Chondrocyte (in vitro differentiated cells): ENCODE measurements around the gene COL28A1. TPM values are rescaled to one million over a fixed set of nuclear protein-coding genes. Genes with fewer than 3 reads are reported as not detected.

Source experiments
- DNase-seq: peaks from one replicate; pipeline ENCODE4 v3.0.0; 2021; ENCODE audit warnings: mixed read lengths, low spot score
- H3K27ac Mint-ChIP-seq: one replicate; pipeline ENCODE4 v1.8.0; 2021; ENCODE audit warnings: mild to moderate bottlenecking, moderate library complexity, mixed read lengths; ENCODE audit not compliant: unreplicated experiment
- H3K27me3 Mint-ChIP-seq: 2 replicates; pipeline ENCODE4 v1.8.0; 2021; ENCODE audit warnings: low read depth, mixed read lengths
- H3K36me3 Mint-ChIP-seq: 2 replicates; pipeline ENCODE4 v1.8.0; 2021; ENCODE audit warnings: low read depth, mixed read lengths
- H3K4me1 Mint-ChIP-seq: 2 replicates; pipeline ENCODE4 v1.8.0; 2021; ENCODE audit warnings: low read depth, mild to moderate bottlenecking, mixed read lengths
- H3K4me3 Mint-ChIP-seq: one replicate; pipeline ENCODE4 v1.8.0; 2021; ENCODE audit warnings: mild to moderate bottlenecking, moderate library complexity, mixed read lengths; ENCODE audit not compliant: unreplicated experiment
- H3K9me3 Mint-ChIP-seq: 2 replicates; pipeline ENCODE4 v1.8.0; 2021; ENCODE audit warnings: low read depth, mixed read lengths
- total RNA-seq: library from RNA; stranded (reverse); gene quantifications from 3 replicates; pipeline ENCODE4 v1.2.1, GENCODE V29; 2021
- TF ChIP-seq, protein P1 (sequence below): fragments of 200-600 bp; sonication (generic); IDR thresholded peaks from 2 replicates; pipeline ENCODE4 v1.5.0; 2021; ENCODE audit warnings: antibody characterized with exemption, mild to moderate bottlenecking, moderate library complexity

The COL28A1 gene
- total RNA-seq, 1 donor from 2014 or later: 0.25 TPM

DNA sequence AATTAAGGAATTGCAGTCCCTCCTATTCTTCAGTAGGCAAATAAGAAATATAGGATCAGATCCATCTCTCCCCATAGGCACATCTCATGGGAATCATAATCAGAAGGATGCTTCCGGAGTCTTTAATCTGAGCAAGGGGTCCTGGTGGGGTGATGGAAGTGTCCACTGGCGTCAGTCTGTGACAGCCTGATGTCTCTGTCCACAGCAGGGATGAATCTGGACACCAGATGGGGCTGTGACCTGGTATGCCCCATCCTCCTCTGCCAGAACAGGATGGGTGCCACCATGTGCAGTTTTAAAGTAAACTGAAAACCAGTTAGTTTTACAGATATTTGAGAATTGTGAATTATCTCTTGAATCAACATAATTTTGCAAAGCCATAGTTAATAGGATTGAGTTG lies 204.7 kb downstream of the COL28A1 start:
- Mint-ChIP-seq H3K9me3 (no peaks in the 10 kb centered on the region), H3K4me3 (no peak overlapping the region), H3K4me1 (peaks cover 8% of the 10 kb centered on the region), H3K27ac (no peak overlapping the region), H3K36me3 (no peaks in the 10 kb centered on the region), H3K27me3 (peaks cover 19% of the 10 kb centered on the region)
- DNase-seq: no peak
- TF ChIP-seq, protein P1, sequence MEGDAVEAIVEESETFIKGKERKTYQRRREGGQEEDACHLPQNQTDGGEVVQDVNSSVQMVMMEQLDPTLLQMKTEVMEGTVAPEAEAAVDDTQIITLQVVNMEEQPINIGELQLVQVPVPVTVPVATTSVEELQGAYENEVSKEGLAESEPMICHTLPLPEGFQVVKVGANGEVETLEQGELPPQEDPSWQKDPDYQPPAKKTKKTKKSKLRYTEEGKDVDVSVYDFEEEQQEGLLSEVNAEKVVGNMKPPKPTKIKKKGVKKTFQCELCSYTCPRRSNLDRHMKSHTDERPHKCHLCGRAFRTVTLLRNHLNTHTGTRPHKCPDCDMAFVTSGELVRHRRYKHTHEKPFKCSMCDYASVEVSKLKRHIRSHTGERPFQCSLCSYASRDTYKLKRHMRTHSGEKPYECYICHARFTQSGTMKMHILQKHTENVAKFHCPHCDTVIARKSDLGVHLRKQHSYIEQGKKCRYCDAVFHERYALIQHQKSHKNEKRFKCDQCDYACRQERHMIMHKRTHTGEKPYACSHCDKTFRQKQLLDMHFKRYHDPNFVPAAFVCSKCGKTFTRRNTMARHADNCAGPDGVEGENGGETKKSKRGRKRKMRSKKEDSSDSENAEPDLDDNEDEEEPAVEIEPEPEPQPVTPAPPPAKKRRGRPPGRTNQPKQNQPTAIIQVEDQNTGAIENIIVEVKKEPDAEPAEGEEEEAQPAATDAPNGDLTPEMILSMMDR: peak; percentile 33

DNA sequence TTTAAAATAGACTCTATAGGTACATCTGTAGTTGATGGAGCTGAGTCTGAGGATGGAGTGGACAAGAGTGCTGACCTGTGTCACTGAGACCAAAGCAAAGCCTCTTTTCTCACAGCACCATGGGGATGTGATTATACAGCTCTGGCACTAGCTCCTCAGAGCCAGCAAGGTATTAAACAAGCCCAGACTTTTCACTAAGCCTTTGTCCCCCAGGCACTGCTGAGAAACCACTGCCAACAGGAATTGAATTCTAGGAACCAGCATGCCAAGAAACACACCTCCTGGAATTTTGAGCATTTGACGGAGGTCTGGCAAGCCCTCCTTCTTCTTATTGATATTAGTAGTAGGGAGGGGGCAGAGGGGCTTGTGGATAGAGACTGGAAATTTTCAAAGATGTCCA lies 206.3 kb downstream of the COL28A1 start:
- H3K27ac Mint-ChIP-seq: no peak overlapping the region
- DNase-seq: no peak
- TF ChIP-seq, protein P1: no peak
- H3K9me3 Mint-ChIP-seq: no peaks in the 10 kb centered on the region
- no peak overlapping the region for H3K4me3 Mint-ChIP-seq
- H3K27me3 Mint-ChIP-seq: peaks cover 29% of the 10 kb centered on the region
- H3K4me1 Mint-ChIP-seq: peaks cover 8% of the 10 kb centered on the region
- H3K36me3 Mint-ChIP-seq: peaks cover 6% of the 10 kb centered on the region

- no peaks in the 10 kb centered on the region for H3K9me3 Mint-ChIP-seq
- H3K4me3 Mint-ChIP-seq: no peak overlapping the region
- TF ChIP-seq, protein P1: no peak
- DNase-seq: no peak
- peaks cover 6% of the 10 kb centered on the region for H3K36me3 Mint-ChIP-seq
- H3K4me1 Mint-ChIP-seq: peaks cover 8% of the 10 kb centered on the region
- no peak overlapping the region for H3K27ac Mint-ChIP-seq
- peaks cover 25% of the 10 kb centered on the region for H3K27me3 Mint-ChIP-seq
These were observed 208.2 kb downstream of the COL28A1 start for GRCh38 chr7:7327423-7327822.

DNA sequence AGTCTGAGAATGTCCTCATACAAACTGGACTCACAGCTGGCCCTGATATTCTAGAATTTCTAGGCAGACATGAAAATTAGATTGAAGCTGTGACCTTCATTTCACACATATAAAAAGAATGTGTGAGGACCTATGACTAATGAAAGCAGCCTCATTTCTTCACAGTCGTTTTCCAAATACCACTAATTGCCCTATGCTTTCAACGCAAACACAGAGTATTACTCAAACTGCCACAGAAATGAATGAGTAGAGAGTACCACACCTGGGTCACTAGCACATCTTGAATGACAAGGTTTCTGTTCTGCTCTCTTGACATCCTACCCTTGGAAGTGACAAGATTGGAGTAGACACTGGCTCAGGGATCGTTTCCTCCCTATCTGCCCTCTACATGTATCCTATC lies 211.0 kb downstream of the COL28A1 start:
- H3K9me3 Mint-ChIP-seq: no peaks in the 10 kb centered on the region
- H3K36me3 Mint-ChIP-seq: peaks cover 6% of the 10 kb centered on the region

DNA sequence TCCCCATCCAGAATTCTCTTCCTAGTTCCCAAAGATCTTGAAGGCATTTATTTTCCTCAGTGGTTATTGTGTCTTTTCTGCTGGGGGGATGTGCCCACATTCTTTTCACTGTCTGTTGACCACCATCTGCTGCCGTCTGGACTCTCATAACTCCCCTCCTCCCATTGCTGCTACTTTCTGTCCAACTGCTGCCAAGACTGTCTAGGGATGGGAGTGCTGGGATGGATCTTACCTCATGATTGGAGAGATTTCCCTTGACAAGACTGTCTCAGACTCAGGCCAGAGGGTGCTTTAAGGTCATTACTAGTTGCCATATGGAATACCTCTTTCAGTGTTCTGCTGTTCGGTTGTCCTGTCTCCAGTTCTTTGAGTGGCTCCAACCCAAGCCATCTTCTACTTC lies 211.8 kb downstream of the COL28A1 start:
- H3K4me3 Mint-ChIP-seq: no peak overlapping the region
- TF ChIP-seq, protein P1: no peak
- DNase-seq: no peak

More for the DNA sequence above, 211.0 kb downstream of the COL28A1 start:
- H3K4me1 Mint-ChIP-seq: peaks cover 21% of the 10 kb centered on the region
- DNase-seq: no peak
- no peak overlapping the region for H3K4me3 Mint-ChIP-seq
- TF ChIP-seq, protein P1: no peak
- H3K27me3 Mint-ChIP-seq: peaks cover 18% of the 10 kb centered on the region
- H3K27ac Mint-ChIP-seq: no peak overlapping the region

More for the DNA sequence above, 211.8 kb downstream of the COL28A1 start:
- no peaks in the 10 kb centered on the region for H3K9me3 Mint-ChIP-seq
- H3K27ac Mint-ChIP-seq: no peak overlapping the region
- peaks cover 18% of the 10 kb centered on the region for H3K27me3 Mint-ChIP-seq
- H3K36me3 Mint-ChIP-seq: peaks cover 6% of the 10 kb centered on the region
- H3K4me1 Mint-ChIP-seq: peaks cover 16% of the 10 kb centered on the region
